ENCODE measurements around the gene NOS3. TPM values are rescaled to one million over a fixed set of nuclear protein-coding genes. Genes with fewer than 3 reads are reported as not detected.

Gene NOS3
- total and polyA plus RNA-seq, 9 of the 15 experiments (the other 6 are each of a cell fraction or from before 2014, with no cell fraction given): 1.1 to 121 (median 23.6) TPM

GRCh38 chr7:150962553-150963399 lies 28.0 kb upstream of the NOS3 start (continued):
- TF ChIP-seq SFPQ (IDR thresholded peaks at IDR 0.05; ENCODE audit: low read depth, low read length) (no peak), EP300 (IDR thresholded peaks at IDR 0.05; ENCODE audit: low read length) (0 out of 2 replicates have a peak, but pooled peaks have one; percentile 4), SMARCC2 (IDR thresholded peaks at IDR 0.05; ENCODE audit: low read depth) (no peak), FOXO4 (CRISPR knock-in tag; IDR thresholded peaks at IDR 0.05) (peak; percentile 44; the same call in 1 of the 2 replicates), KDM4B (IDR thresholded peaks at IDR 0.05; ENCODE audit: borderline replicate concordance in 2 of 2, low read depth in 1 of 2) (peak in 1 of 2 experiments; percentile 81; a peak in 2 of 4 replicates), ILK (tag; IDR thresholded peaks at IDR 0.05; ENCODE audit: borderline replicate concordance, low read depth) (no peak), ARNT (IDR thresholded peaks at IDR 0.05) (peak in 1 of 2 experiments; percentile 14; a peak in 1 of 4 replicates), ZEB2 (IDR thresholded peaks at IDR 0.05) (no peak; the same call in 1 of the 2 replicates), SP1 (CRISPR knock-in tag; IDR thresholded peaks at IDR 0.05) (no peak), E2F8 (IDR thresholded peaks at IDR 0.05; ENCODE audit: low read depth, partially characterized antibody) (no peak), XRCC3 (IDR thresholded peaks at IDR 0.05) (no peak), CXXC5 (CRISPR knock-in tag; IDR thresholded peaks at IDR 0.05) (peak; percentile 62), POLR2AphosphoS2 (IDR thresholded peaks at IDR 0.05; ENCODE audit: low read length) (no peak), ZNF717 (CRISPR knock-in tag; IDR thresholded peaks at IDR 0.05) (no peak), ZNF121 (CRISPR knock-in tag; conservative IDR thresholded peaks at IDR 0.05) (no peak), ZNF224 (CRISPR knock-in tag; IDR thresholded peaks at IDR 0.05) (no peak), PBX2 (CRISPR knock-in tag; IDR thresholded peaks at IDR 0.05; ENCODE audit: low read depth) (no peak), PBX2 (tag; conservative IDR thresholded peaks at IDR 0.05; ENCODE audit: low read depth) (no peak), SMC3 (conservative IDR thresholded peaks at IDR 0.05; ENCODE audit: insufficient read depth, low read depth, low read length) (peak; percentile 96)

Measured in K562 (cell line).